Muscle layer of colon (tissue), 2 donors: ENCODE data around the gene SSH3.
A peak's percentile ranks its signal among the peaks of the same experiment; 100 is the strongest.
"Not testable (repeated sequence)": the region's sequence is repeated elsewhere in the genome, so short reads cannot be mapped to it uniquely, and the experiment has no call there.

ENCODE experiments used
- H3K27ac ChIP-seq: one replicate; pipeline ENCODE4 v1.7.0; 2013; ENCODE audit warnings: low read depth, mild to moderate bottlenecking, low read length, moderate library complexity
- H3K27me3 ChIP-seq, 2 donors: one replicate each; pipeline ENCODE4 v1.7.0; 2013; ENCODE audit warnings: low read length in 2 of 2, mild to moderate bottlenecking in 2 of 2; ENCODE audit not compliant: insufficient read depth in 2 of 2, control insufficient read depth in 1 of 2
- H3K36me3 ChIP-seq: one replicate; pipeline ENCODE4 v1.7.0; 2013; ENCODE audit warnings: mild to moderate bottlenecking, low read length; ENCODE audit not compliant: insufficient read depth
- H3K4me1 ChIP-seq: one replicate; pipeline ENCODE4 v1.7.0; 2013; ENCODE audit warnings: mild to moderate bottlenecking, low read length; ENCODE audit not compliant: insufficient read depth
- H3K4me3 ChIP-seq, 2 donors: one replicate each; pipeline ENCODE4 v1.7.0; 2013; ENCODE audit warnings: low read length in 2 of 2, low read depth in 1 of 2, mild to moderate bottlenecking in 1 of 2, moderate library complexity in 1 of 2
- H3K9ac ChIP-seq: one replicate; pipeline ENCODE4 v1.7.0; 2013; ENCODE audit warnings: low read length
- H3K9me3 ChIP-seq: one replicate; pipeline ENCODE4 v1.7.0; 2013; ENCODE audit warnings: mild to moderate bottlenecking, low read length
- donor health status: abdominal sarcoma.
- donor health status: Adenocarcinoma of cecum.

The SSH3 gene

GRCh38 chr11:67311556-67312082, 8.3 kb downstream of the SSH3 start:
- H3K9ac ChIP-seq = no peak overlapping the region
- no peaks in the 10 kb centered on the region for H3K36me3 ChIP-seq
- no peaks in the 10 kb centered on the region for H3K27me3 ChIP-seq
- H3K27ac ChIP-seq = no peak overlapping the region
- H3K9me3 ChIP-seq = no peaks in the 10 kb centered on the region
- no peaks in the 10 kb centered on the region for H3K4me1 ChIP-seq
- H3K4me3 ChIP-seq = no peak overlapping the region

GRCh38 chr11:67312187-67313021, 9.1 kb downstream of the SSH3 start:
- Histone ChIP-seq H3K4me1 (no peaks in the 10 kb centered on the region), H3K4me3 (no peak overlapping the region), H3K27me3 (no peaks in the 10 kb centered on the region), H3K27ac (no peak overlapping the region), H3K36me3 (no peaks in the 10 kb centered on the region), H3K9ac (no peak overlapping the region), H3K9me3 (no peaks in the 10 kb centered on the region)

- Histone ChIP-seq H3K27me3 (no peaks in the 10 kb centered on the region), H3K9ac (no peak overlapping the region), H3K4me1 (peaks cover 2% of the 10 kb centered on the region), H3K4me3 (no peak overlapping the region), H3K27ac (no peak overlapping the region), H3K9me3 (no peaks in the 10 kb centered on the region), H3K36me3 (no peaks in the 10 kb centered on the region)
Observed at GRCh38 chr11:67313125-67313890, 10.0 kb downstream of the SSH3 start.

- Histone ChIP-seq H3K4me1 (peaks cover 11% of the 10 kb centered on the region), H3K4me3 (no peak overlapping the region), H3K27ac (no peak overlapping the region), H3K27me3 (no peaks in the 10 kb centered on the region), H3K9me3 (no peaks in the 10 kb centered on the region), H3K9ac (no peak overlapping the region), H3K36me3 (no peaks in the 10 kb centered on the region)
Observed at GRCh38 chr11:67314218-67314617, 10.9 kb downstream of the SSH3 start.

- no peak overlapping the region for H3K9ac ChIP-seq
- peaks cover 11% of the 10 kb centered on the region for H3K4me1 ChIP-seq
- H3K4me3 ChIP-seq = no peak overlapping the region
- no peaks in the 10 kb centered on the region for H3K27me3 ChIP-seq
- H3K27ac ChIP-seq = no peak overlapping the region
- H3K36me3 ChIP-seq = no peaks in the 10 kb centered on the region
- H3K9me3 ChIP-seq = no peaks in the 10 kb centered on the region
Observed at GRCh38 chr11:67315325-67315909, 12.1 kb downstream of the SSH3 start.

- Histone ChIP-seq H3K27me3 (no peaks in the 10 kb centered on the region), H3K9ac (peak overlapping the region; percentile 61), H3K27ac (peak overlapping the region; percentile 80), H3K36me3 (no peaks in the 10 kb centered on the region), H3K4me1 (peaks cover 11% of the 10 kb centered on the region), H3K4me3 (peak overlapping the region; percentile 81 to 85), H3K9me3 (no peaks in the 10 kb centered on the region)
Observed at GRCh38 chr11:67316882-67317204, 13.5 kb downstream of the SSH3 start.

GRCh38 chr11:67317205-67317887, 14.0 kb downstream of the SSH3 start:
- Histone ChIP-seq H3K27ac (peak overlapping the region; percentile 80), H3K9ac (peak overlapping the region; percentile 61), H3K4me3 (peak overlapping the region; percentile 81 to 85), H3K36me3 (no peaks in the 10 kb centered on the region), H3K27me3 (no peaks in the 10 kb centered on the region), H3K9me3 (no peaks in the 10 kb centered on the region), H3K4me1 (peaks cover 11% of the 10 kb centered on the region)

- Histone ChIP-seq H3K9ac (peak overlapping the region; percentile 31), H3K27ac (peak overlapping the region; percentile 80), H3K27me3 (no peaks in the 10 kb centered on the region), H3K9me3 (no peaks in the 10 kb centered on the region), H3K36me3 (no peaks in the 10 kb centered on the region), H3K4me1 (peaks cover 11% of the 10 kb centered on the region), H3K4me3 (peak overlapping the region; percentile 81 to 85)
Observed at GRCh38 chr11:67317888-67318555, 14.7 kb downstream of the SSH3 start.

- H3K4me1 ChIP-seq = peaks cover 11% of the 10 kb centered on the region
- H3K36me3 ChIP-seq, H3K27ac ChIP-seq, H3K27me3 ChIP-seq, H3K9me3 ChIP-seq: not testable (repeated sequence)
- H3K9ac ChIP-seq = peak overlapping the region; percentile 31
- H3K4me3 ChIP-seq = peak overlapping the region; percentile 81 to 85
Observed at GRCh38 chr11:67318876-67319275, 15.5 kb downstream of the SSH3 start.

- no peak overlapping the region for H3K9ac ChIP-seq
- H3K36me3 ChIP-seq = no peaks in the 10 kb centered on the region
- no peaks in the 10 kb centered on the region for H3K9me3 ChIP-seq
- H3K4me1 ChIP-seq = peaks cover 11% of the 10 kb centered on the region
- H3K27ac ChIP-seq = no peak overlapping the region
- no peaks in the 10 kb centered on the region for H3K27me3 ChIP-seq
- no peak overlapping the region for H3K4me3 ChIP-seq
Observed at GRCh38 chr11:67320011-67320410, 16.7 kb downstream of the SSH3 start.
